PC-9 (cell line): ENCODE data around the gene INPP5A.

Experiments used
- CTCF ChIP-seq: fragments of 200-600 bp; sonication (generic); conservative IDR thresholded peaks from 2 replicates; pipeline ENCODE4 v1.6.1; 2017; ENCODE audit warnings: mixed run types, antibody characterized with exemption, mild to moderate bottlenecking, moderate library complexity
- EZH2 ChIP-seq: fragments of 200-600 bp; sonication (generic); IDR thresholded peaks from 2 replicates; pipeline ENCODE4 v1.8.0; 2017; ENCODE audit warnings: antibody characterized with exemption, low read depth

GRCh38 chr10:132685101-132685891 lies 147.7 kb downstream of the INPP5A start:
- TF ChIP-seq EZH2 = no peak
- TF ChIP-seq CTCF = no peak
